Measurements from ENCODE around the gene ERP27.

ERP27 gene

DNA sequence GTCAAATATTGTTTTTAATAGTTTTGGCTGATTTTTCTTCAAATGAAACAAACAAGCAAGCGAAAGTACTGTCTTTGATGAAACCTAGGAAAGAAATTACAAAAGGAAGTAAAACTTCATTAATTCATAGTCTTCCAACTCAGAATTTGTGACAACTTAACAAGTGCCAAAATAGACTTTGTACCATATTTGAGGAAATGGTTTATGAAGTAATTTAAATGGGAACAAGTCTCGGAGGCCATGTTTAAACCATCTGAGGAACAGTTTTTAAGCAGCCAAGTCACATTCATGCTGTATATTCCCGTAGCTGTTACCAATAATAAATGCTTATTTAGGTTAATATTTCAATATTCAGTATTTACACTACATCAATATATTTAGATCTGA lies 23.8 kb upstream of the ERP27 start:
- ChIA-PET CTCF (no interaction called here), POLR2A (no interaction called here)
- TF ChIP-seq ARNT (IDR thresholded peaks at IDR 0.05) = no peak
- TF ChIP-seq FOXA1 (IDR thresholded peaks at IDR 0.05) = no peak
- TF ChIP-seq CTBP1 (IDR thresholded peaks at IDR 0.05; ENCODE audit: borderline replicate concordance) = no peak
- no peak for TF ChIP-seq L3MBTL2 (conservative IDR thresholded peaks at IDR 0.05)
- no peak for TF ChIP-seq HDGF (IDR thresholded peaks at IDR 0.05; ENCODE audit: borderline replicate concordance)
- no peak for TF ChIP-seq NFRKB (IDR thresholded peaks at IDR 0.05)
- no peak for TF ChIP-seq ELF4 (IDR thresholded peaks at IDR 0.05)
- no peak for TF ChIP-seq SUZ12 (IDR thresholded peaks at IDR 0.05)
- TF ChIP-seq ZNF384 (IDR thresholded peaks at IDR 0.05) = no peak
- TF ChIP-seq SP1 (IDR thresholded peaks at IDR 0.05) = no peak
- TF ChIP-seq BHLHE40 (IDR thresholded peaks at IDR 0.05; ENCODE audit: borderline replicate concordance) = no peak
- no peak for TF ChIP-seq PKNOX1 (IDR thresholded peaks at IDR 0.05)
- TF ChIP-seq TARDBP (IDR thresholded peaks at IDR 0.05) = no peak
- no peak for TF ChIP-seq LEF1 (IDR thresholded peaks at IDR 0.05; ENCODE audit: borderline replicate concordance)
- TF ChIP-seq FOXK2 (IDR thresholded peaks at IDR 0.05) = no peak
- TF ChIP-seq FOXM1 (IDR thresholded peaks at IDR 0.05; ENCODE audit: borderline replicate concordance) = no peak
- DNase-seq (ENCODE audit: extremely low spot score) = no peak

DNA sequence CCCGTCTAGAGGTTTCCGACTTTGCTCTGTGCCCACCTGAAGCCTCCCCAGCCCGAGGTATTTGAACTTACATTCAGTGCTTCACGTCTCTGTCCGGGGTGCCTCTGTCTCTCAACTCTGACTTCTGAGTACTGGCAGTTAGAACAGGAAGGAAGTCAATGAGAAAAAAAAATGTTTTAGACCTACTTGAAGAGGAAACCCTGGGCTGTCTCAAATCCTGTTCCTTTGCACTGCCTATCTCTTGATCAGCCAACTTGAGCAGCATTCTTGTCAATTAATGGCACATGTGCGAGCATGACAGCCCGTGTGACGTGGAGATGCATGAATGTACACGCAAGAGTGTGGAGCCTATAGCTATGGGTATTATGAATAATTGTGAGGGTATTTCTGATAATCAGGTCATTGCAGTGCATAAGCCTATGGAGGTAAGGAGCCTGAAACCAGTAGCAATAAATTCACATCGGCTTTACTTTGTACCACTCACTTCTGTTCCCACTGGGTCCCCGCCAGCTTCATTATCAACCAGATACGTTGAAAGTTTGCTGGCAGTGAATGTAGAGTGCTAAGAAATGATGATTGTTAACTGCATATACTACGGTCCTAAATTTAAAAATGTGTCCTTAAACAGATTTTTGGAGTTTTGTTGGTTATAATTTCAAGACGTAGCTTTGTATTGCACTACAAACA lies 23.3 kb upstream of the ERP27 start, which contains the start of gene ARHGDIB:
Gene ARHGDIB, minus strand, starts transcription at position 136 of the 687 bp plus-strand sequence. CDS start 10,889 bp downstream, outside the sequence.
- TF ChIP-seq SP1 (IDR thresholded peaks at IDR 0.05) (no peak), ARNT (IDR thresholded peaks at IDR 0.05) (no peak), L3MBTL2 (conservative IDR thresholded peaks at IDR 0.05) (no peak), LEF1 (IDR thresholded peaks at IDR 0.05; ENCODE audit: borderline replicate concordance) (no peak), BHLHE40 (IDR thresholded peaks at IDR 0.05; ENCODE audit: borderline replicate concordance) (no peak), FOXK2 (IDR thresholded peaks at IDR 0.05) (no peak), SUZ12 (IDR thresholded peaks at IDR 0.05) (no peak), ELF4 (IDR thresholded peaks at IDR 0.05) (no peak), NFRKB (IDR thresholded peaks at IDR 0.05) (no peak), TARDBP (IDR thresholded peaks at IDR 0.05) (no peak), FOXM1 (IDR thresholded peaks at IDR 0.05; ENCODE audit: borderline replicate concordance) (no peak)
- ChIA-PET CTCF (no interaction called here), POLR2A (no interaction called here)
- no peak for DNase-seq (ENCODE audit: extremely low spot score)

- ChIA-PET POLR2A (no interaction called here), CTCF (no interaction called here)
- DNase-seq (ENCODE audit: extremely low spot score) = no peak
- TF ChIP-seq HDGF (IDR thresholded peaks at IDR 0.05; ENCODE audit: borderline replicate concordance) = no peak
- TF ChIP-seq NFRKB (IDR thresholded peaks at IDR 0.05) = no peak
- TF ChIP-seq FOXK2 (IDR thresholded peaks at IDR 0.05) = no peak
- no peak for TF ChIP-seq FOXA1 (IDR thresholded peaks at IDR 0.05)
- no peak for TF ChIP-seq SUZ12 (IDR thresholded peaks at IDR 0.05)
- no peak for TF ChIP-seq ELF4 (IDR thresholded peaks at IDR 0.05)
- no peak for TF ChIP-seq ZNF384 (IDR thresholded peaks at IDR 0.05)
- no peak for TF ChIP-seq L3MBTL2 (conservative IDR thresholded peaks at IDR 0.05)
- no peak for TF ChIP-seq SP1 (IDR thresholded peaks at IDR 0.05)
- no peak for TF ChIP-seq PKNOX1 (IDR thresholded peaks at IDR 0.05)
- no peak for TF ChIP-seq BHLHE40 (IDR thresholded peaks at IDR 0.05; ENCODE audit: borderline replicate concordance)
- TF ChIP-seq FOXM1 (IDR thresholded peaks at IDR 0.05; ENCODE audit: borderline replicate concordance) = no peak
These were observed 22.5 kb upstream of the ERP27 start for GRCh38 chr12:14960548-14961465.

DNA sequence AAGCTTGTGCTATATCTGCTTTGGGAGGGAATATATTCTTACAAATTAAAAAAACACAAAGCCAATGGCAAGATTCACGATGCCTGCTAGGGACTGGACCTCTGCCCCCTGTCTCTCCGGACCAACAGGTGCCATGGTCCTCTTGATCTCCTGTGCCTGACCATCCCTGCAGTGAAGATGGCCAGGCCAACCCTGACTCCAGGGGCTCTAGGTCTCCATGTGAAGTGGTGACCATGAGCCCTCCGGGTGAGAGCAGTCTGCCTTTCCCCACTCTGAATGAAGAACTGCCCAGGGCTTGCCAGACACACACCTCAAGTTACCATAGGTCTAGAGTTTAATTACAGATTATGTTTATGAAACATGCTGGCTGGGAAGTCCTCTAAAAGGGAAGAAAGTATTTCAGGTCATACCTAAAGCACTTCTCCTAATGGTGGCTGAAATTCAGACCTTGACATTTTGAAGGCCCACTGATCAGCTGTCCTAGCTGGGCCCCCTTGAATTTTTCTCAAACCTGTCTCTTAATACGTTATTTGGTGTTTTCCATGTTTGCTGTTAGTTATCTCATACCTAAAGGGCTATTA lies 21.7 kb upstream of the ERP27 start:
- ChIA-PET POLR2A (no interaction called here), CTCF (no interaction called here)
- no peak for DNase-seq (ENCODE audit: extremely low spot score)
- no peak for TF ChIP-seq SP1 (IDR thresholded peaks at IDR 0.05)
- TF ChIP-seq FOXM1 (IDR thresholded peaks at IDR 0.05; ENCODE audit: borderline replicate concordance) = no peak
- no peak for TF ChIP-seq FOXK2 (IDR thresholded peaks at IDR 0.05)
- no peak for TF ChIP-seq LEF1 (IDR thresholded peaks at IDR 0.05; ENCODE audit: borderline replicate concordance)

DNA sequence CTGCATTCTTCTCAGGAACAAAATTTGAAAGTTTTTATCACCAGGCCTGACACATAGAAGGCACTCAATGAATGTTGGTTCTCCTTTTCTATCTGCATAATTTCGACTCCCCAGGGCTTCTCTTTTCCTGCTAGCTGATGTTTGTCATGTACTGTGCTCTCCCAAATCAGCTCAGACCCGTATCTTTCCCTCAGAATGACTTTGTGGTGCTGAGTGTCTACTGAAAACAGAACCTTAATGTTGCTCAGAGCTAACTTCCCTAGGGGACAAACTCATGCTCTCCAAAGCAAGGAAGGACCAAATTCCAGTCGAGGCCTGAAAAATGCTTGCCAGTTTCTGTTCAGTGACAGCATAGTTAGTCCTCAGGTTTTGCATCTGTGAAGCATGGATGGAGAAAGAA lies 21.1 kb upstream of the ERP27 start:
- no peak for DNase-seq (ENCODE audit: extremely low spot score)
- CTCF ChIA-PET = no interaction called here
- POLR2A ChIA-PET = no interaction called here
- no peak for TF ChIP-seq PKNOX1 (IDR thresholded peaks at IDR 0.05)
- TF ChIP-seq FOXK2 (IDR thresholded peaks at IDR 0.05) = no peak
- no peak for TF ChIP-seq ARNT (IDR thresholded peaks at IDR 0.05)
- no peak for TF ChIP-seq FOXM1 (IDR thresholded peaks at IDR 0.05; ENCODE audit: borderline replicate concordance)
- no peak for TF ChIP-seq SP1 (IDR thresholded peaks at IDR 0.05)
- no peak for TF ChIP-seq L3MBTL2 (conservative IDR thresholded peaks at IDR 0.05)
- no peak for TF ChIP-seq NFRKB (IDR thresholded peaks at IDR 0.05)
- no peak for TF ChIP-seq ZNF384 (IDR thresholded peaks at IDR 0.05)
- TF ChIP-seq SUZ12 (IDR thresholded peaks at IDR 0.05) = no peak
- TF ChIP-seq BHLHE40 (IDR thresholded peaks at IDR 0.05; ENCODE audit: borderline replicate concordance) = no peak
- no peak for TF ChIP-seq FOXA1 (IDR thresholded peaks at IDR 0.05)
- TF ChIP-seq ELF4 (IDR thresholded peaks at IDR 0.05) = no peak
- no peak for TF ChIP-seq CTBP1 (IDR thresholded peaks at IDR 0.05; ENCODE audit: borderline replicate concordance)
- TF ChIP-seq TARDBP (IDR thresholded peaks at IDR 0.05) = no peak
- no peak for TF ChIP-seq LEF1 (IDR thresholded peaks at IDR 0.05; ENCODE audit: borderline replicate concordance)
- no peak for TF ChIP-seq HDGF (IDR thresholded peaks at IDR 0.05; ENCODE audit: borderline replicate concordance)
